ENCODE data around the gene RAB42.
"Not testable (repeated sequence)": the region's sequence is repeated elsewhere in the genome, so short reads cannot be mapped to it uniquely, and the experiment has no call there.

Gene RAB42, protein sequence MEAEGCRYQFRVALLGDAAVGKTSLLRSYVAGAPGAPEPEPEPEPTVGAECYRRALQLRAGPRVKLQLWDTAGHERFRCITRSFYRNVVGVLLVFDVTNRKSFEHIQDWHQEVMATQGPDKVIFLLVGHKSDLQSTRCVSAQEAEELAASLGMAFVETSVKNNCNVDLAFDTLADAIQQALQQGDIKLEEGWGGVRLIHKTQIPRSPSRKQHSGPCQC

DNA sequence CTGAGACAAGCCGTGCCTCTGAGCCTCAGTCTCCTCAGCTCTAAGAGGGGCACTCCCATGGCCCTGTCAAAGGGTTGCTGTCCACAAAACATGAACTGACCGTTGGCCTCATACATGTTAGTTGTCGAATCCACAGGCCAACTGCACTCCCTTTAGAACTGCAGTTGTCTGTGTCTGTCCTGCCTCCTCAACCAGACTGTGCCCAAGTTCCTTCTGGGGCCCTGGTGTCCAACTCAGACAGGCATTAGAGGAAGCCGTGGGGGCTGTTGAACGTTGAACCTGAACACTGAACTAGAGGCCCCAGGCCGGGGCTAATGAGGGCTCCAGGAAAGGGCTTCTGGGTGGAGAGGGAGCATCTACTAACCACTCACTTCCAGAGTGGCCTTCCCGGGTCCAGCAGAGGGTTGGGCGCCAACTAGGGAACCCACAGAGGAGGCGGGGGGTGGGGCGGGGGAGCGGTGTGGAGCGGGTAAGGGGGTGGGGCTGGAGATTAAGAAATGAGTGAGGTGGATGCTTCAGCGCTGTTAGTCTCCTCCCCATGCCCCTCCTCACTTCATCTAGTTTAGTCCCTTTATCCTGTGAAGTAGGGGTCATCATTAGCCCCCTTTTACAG is at the start of gene RAB42:
TSS of gene RAB42 (plus strand) at position 558 of the 613 bp plus-strand sequence. CDS start 247 bp downstream, outside the sequence.
- DNase-seq = peak; percentile 44

DNA sequence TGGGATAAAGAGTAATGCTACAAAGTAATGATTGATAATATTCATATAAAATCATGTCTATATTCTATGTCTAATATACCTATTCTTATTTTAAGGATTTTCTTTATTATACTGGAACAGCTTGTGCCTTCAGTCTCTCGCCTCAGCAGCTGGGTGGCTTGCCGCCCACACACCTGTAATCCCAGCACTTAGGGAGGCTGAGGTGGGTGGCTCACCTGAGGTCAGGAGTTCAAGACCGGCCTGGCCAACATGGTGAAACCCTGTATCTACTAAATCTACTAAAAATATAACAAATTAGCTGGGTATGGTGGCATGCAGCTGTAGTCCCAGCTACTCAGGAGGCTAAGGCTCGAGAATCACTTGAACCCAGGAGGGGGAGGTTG is 46.8 kb upstream of the RAB42 start:
- no peak for DNase-seq

DNA sequence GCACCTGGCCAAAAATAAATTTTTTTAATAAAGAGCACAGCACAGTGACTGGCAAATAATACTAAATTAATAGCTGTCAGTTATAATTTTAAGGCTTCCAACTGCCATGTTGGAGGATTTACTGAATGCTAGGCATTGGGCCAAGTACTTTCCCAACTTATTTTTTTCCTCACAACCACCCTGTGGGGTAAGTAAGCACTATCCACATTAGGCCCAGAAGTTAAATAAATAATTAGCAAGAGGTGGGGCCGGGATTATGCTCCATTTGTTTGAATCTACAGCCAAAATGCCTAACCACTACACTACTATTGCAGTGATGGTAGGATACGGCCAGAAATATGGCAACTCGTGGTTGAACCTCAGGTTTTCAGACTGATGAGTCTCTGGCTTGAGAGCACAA is 43.7 kb upstream of the RAB42 start:
- DNase-seq = no peak

DNA sequence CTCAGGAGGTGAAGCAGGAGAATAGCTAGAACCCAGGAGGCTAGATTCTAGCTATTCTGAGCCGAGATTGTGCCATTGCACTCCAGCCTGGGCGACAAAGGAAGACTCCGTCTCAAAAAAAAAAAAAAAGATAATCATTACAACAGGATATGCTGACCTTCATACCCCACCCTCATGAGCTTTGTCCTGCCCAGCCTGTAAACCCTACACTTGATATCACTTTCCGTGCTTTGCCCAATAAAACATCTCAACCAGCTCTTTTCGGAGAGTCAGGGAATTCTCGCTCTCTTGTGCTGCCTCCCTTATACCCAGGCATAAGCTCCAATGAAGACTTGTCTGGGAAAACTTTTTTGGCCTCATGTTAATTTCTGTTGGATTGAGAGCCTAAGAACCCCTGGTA is 40.7 kb upstream of the RAB42 start:
- DNase-seq = no peak

DNA sequence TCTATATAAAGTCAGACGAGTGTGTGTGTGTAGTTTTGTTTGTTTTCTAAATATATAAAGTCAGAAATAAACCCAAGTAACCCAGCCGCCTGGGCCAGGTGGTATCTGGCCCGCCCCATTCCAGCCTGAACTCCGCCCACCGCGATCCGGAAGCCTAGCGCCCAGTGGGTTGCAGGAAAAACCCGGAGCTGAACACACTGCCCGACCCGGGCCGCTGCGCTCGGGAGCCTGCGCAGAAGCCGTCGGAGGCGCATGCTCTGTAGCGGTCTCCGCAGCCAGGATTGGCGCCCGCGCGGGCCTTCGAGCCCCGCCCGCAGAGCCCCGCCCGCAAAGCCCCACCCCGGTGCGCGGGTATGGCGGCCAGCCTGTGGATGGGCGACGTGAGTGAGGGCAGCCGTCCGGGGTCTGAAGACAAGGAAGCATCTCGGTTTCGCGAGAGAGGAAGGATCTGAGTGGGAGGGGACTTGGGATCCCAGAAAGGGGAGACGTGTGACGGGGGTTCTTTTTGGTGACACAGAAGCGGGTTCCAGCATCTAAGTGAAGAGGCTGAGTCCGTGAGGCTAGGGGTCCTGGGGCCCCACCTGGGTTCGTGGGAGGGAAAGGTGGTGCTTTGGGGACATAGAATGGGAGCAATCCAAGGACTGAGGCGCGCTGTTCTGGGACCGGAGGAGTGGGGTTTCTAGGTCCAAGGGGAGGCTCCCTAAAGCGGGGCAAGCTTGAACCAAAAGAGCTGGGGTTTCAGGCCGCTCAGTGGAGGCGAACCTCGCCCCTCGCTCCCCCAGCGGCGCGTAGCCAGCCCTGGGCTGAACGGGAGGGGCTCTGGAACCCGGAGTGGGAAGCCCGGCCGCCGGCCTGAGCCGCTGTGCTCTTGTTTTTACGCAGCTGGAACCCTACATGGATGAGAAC is 39.1 kb upstream of the RAB42 start, which contains the start of gene TRNAU1AP:
TSS of gene TRNAU1AP (plus strand) at position 328 of the 906 bp plus-strand sequence. CDS start at position 354, 26 bp downstream.
- peak; percentile 98 for DNase-seq

DNA sequence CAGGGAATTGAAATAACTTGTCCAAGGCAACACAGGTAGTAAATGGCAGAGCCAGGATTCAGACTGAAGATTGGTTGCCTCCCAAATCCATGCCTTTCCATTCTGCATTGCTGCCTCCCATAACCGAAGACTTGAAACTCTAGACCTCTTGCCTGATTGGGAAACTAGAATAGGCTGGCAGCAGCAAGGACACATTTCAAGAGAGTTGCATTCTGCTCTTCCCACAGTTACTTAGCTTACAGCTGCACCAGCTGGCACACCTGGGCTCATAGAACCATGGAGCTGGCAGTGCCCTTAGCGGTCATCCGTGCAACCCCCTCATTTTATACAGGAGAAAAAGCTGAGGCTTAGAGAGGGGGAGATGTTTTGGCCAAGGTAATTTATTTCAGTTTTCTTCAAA is 31.2 kb upstream of the RAB42 start:
- DNase-seq = no peak

DNA sequence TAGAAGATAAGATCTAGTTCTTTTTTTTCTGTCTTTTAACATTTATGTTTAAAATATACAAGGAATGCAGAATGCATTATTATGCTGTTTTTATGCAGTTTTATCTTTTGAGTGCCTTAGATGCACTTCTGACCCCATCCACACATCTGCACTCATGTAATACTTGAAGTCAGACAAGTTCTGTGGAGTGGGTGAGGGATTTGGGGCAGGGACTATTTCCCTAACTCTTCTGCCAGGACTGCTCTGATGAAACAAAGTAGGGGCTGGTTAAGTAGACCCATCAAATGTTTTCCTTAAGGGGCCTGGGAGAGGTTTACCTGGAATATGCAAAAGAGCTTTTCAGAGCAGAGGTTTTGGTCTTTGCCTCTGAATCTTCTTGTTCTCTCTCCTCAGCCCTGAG is 27.8 kb upstream of the RAB42 start:
- DNase-seq = no peak

DNA sequence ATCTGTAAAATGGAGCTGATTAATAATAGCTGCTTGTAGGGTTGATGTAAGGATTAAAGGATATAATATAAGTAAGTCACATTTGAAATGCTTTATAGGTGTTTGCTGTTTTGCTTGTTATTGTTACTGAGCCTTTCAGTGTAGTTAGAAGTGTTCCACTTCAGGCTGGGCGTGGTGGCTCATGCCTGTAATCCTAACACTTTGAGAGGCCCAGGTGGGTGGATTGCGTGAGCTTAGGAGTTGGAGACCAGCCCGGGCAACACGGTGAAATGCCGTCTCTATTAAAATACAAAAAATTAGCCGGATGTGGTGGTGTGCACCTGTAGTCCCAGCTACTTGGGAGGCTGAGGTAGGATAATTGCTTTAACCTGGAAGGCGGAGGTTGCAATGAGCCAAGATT is 27.0 kb upstream of the RAB42 start:
- DNase-seq = no peak

DNA sequence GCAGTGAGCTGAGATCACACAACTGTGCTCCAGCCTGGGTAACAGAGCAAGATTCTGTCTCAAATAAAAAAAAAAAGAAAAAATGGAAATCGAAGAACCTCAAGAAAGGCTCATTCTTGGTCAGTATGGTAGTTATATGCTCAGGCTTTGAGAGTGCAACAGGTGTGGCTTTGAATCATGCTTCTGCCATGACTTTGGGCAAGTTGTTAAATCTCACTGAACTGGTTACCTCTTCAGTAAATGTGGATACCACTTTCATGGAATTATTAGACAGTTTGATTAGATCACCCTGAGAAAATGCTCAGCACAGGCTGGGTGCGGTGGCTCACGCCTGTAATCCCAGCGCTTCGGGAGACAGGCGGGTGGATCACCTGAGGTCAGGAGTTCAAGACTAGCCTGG is 26.3 kb upstream of the RAB42 start:
- DNase-seq = no peak

DNA sequence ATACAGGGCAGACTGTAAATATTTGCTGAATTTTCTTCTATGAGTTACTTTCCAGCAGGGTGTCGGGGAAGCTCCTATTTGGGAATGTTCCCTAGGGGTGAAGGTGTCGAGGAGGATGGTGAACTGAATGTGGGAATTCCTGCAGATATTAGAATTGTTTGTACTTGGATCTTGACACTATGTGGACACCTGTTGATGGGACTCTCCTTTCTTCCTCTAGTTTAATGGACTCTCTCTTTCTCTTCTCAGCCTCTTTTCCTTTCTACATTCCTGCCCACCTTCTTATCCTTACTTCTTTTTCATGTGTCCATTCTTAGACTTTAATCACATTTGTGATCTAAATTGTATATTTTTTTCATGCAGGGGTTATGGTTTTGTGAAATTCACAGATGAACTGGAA is 25.1 kb upstream of the RAB42 start:
- no peak for DNase-seq

DNA sequence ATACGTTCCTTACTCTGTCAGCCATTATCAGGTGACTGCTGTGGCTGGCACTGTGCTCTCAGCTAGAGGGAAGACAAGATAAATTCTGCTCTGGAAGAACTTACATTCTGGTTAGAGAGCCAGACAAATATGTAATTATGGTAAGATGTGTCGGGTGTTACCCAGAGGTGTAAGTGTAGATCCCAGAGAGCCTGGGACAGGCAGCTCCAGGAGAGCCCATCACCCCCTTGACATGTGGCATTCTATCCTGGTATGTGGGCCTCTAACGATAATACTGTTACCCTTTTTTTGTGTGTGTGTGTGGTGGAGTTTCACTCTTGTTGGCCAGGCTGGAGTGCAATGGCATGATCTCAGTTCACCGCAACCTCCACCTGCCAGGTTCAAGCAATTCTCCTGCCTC is 20.2 kb upstream of the RAB42 start:
- DNase-seq = no peak

DNA sequence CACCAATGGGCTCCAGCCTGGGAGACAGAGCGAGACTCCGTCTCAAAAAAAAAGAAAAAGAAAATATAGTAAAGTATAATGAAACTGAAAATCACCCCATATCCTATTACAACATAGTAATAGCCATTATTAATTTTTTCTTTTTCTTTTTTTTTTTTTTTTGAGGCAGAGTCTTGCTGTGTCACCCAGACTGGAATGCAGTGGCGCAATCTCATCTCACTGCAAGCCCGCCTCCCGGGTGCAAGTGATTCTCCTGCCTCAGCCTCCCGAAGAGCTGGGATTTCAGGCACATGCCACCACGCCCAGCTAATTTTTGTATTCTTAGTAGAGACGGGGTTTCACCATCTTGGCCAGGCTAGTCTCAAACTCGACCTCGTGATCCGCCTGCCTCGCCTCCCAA is 19.2 kb upstream of the RAB42 start:
- not testable (repeated sequence) for DNase-seq

DNA sequence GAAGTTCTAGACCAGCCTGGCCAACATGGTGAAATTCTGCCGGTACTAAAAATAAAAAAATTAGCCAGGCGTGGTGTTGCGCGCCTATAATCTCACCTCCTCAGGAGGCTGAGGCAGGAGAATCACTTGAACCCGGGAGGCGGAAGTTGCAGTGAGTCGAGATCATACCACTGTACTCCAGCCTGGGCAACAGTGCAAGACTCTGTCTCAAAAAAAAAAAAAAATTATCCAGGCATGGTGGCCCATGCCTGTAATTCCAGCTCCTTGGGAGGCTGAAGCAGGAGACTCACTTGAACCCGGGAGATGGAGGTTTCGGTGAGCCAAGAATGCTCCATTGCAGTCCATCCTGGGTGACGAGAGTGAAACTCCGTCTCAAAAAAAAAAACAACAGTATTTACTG is 18.5 kb upstream of the RAB42 start:
- DNase-seq = no peak

DNA sequence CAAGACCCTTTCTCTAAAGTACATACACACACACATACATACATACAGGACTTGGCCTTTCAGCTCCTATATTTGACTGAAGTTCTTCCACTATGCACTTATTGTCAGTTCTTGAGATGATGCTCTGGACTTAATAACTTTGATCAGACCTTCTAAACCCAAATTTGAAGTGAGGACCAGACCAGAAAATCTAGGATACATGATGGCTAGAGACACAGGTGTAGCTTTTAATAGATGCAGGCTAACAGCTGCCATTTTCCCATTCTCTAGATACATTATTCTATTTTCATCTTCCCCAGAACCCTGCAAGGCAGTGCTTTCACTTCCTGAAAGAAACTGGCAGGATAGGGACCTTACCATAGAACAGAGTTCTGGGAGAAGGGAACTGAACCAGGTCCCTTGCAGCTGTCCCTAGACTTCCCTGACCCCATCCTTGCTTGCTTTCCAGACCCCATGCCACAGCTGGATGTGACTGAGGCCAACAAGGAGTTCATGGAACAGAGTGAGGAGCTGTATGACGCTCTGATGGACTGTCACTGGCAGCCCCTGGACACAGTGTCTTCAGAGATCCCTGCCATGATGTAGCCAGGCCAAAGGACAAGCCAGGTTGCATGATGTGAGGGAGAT is 14.9 kb upstream of the RAB42 start:
- no peak for DNase-seq

DNA sequence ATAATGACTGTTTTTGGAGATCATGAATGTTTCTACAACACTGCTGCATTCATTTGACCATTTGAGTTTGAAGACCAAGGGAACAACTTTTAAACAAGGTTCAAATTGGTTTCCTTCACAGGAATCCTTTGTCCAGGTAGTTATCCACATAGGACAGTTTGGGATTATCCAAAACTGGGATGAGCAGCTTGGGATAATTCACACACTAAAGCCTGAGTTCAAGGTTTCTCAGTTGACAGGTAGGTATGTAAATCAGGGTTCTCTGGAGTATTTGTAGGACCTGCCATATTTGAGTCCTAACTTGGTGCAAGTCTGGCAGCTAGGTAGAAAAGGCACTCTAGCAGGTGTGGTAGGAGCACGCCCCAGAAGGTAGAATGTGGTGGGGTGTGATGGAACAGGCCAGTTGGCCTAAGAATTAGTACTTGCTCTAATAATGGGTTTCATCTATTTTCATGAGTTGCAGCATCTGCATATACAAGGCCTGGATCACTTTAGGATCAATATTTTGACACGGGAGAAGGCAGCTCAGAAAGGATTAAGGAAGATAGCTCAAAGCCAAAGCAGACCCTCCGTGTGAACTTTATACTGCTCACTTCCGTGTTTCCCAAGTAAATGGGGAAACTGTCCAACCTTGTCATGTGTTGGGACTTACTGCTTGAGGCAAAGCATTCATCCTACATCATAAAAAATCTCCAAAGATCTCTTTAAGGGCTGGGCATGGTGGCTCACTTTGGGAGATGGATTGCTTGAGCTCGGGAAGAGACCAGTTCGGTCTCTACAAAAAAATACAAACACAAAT is 14.1 kb upstream of the RAB42 start:
- no peak for DNase-seq

DNA sequence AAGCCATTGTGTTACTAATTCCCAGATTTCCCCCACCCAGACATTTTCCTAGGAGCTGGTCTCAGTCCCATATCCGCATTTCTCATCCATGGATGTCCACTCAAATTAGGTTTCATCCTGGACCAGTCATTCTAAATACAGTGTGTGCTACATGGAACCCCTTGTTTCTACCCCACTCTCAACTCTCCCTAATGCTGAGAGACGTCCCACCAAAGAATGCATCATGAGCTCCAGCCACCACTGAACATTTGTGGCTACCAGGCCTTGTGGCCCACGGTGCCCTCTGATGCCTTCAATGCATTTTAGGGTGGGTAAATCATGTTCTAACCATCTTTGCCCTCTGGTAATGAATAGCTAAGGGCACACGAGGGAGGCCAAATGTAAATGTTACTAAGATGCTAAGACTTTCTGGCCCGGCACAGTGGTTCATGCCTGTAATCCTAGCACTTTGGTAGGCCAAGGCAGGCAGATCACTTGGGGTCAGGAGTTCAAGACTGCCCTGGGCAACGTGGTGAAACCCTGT is 13.3 kb upstream of the RAB42 start:
- DNase-seq = no peak

DNA sequence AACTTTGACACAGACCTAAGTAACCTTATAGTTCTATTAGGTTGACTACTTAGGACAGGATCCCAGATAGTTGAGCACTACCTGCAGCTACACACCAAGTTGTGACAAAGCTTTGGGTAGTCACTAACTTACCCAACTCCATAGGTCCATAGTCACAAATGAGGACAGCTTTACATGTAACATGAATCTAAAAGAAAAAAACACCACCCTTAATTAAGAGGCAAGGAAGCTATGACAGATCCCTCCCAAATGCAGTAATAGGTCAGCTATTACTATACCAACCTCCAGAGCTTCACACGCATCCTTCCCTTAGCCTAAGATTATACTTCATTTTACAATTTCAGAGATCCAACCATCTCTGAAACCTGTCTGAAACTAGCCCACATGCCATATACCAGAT is 12.7 kb upstream of the RAB42 start:
- DNase-seq = no peak

DNA sequence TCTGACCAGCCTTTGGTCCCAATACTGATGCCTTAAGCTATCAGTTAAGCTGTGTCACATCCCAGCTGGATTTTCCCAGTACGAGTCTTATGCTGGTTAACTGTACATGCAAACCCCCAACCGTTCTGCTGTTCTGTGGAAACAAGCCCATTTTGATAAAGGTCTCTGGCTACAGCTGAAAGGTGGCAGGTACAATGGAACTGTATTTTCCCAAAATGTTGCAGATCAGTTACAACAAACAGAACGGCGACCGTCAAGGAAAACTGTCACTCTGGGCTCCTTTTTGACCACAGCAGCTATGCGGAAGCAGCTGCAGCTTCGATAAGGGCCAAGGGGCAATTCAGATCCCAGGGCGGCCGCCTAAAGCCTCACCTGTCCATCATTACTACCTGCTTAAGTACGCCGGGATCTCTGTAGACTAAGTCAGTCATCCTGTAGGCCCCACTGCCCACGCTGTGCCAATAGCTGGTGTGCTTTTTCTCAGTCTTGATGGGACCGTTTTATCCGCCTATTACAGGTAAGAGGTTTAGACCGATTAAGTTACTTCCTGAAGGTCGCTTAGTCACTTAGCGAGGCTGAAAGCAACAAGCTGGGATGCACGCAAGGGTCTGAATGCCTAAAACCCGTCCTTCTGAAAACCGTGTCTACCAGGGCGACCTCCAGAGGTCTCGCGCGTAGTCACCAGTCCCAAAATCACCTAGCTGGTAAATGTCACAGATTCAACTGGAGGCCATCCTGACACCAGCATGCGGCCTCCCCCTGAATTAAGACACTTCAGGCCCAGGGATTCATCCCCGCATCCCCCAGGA is 11.1 kb upstream of the RAB42 start:
- peak; percentile 72 for DNase-seq

DNA sequence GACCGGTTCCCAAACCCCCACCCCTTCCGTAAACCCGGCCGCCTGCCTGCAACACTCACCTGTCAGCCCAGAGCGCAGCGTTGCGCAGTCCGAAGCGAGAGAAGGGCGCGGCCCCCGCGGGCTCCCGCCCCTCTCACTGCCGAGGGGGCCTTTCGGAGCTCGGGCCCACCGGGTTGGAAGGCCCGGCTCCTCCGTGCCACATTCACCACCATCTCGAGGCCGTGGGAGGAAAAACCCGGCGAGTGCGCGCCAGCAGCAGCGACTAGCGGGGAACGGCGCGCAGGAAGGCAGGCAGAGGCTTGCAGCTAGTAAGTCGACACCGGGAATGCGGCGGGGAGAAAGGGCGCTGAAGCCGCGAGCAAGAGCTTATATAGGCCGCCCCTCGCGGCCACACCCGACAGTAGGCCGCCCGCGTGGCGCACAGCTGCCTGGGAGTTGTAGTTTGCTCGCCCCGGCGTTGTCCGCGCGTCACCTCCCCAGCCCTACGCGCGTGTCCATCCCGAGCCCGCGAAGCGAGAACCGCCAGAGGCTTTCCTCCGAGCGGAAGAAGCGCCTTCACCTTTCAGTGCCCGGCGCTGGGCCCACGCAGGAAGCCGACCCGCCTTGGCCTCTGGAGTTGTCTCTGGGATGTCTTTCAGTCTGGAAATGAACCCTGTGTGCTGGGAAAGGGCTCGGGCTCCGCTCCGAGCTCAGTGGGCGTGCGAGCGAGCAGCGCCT is 10.4 kb upstream of the RAB42 start:
- peak; percentile 95 for DNase-seq

DNA sequence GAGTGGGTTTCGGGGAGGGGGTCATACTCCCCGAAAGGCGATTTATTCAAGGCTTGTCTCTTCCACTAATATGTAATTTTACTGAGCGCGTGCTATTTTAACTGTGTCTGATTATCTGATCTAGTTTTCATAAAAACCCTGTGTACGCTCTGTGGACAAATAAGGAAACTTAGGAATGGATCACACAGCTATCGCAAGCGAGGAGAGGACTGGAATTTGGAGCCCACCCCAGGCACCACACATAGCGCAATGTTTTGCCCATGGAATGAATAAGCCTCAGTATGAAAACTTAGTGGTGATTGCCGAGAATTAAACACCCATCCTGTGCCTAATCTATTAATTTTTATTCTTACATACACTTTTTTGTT is 9.8 kb upstream of the RAB42 start:
- no peak for DNase-seq

Data from CD4-positive, alpha-beta T cell treated with Interleukin-6 for 4 hours (primary cell).